MV-4-11 (cell line): ENCODE measurements around the gene KCNH2.

Experiments
- DNase-seq: peaks from one replicate; lab custom pipeline; 2025; lab: John Stamatoyannopoulos, UW

KCNH2 gene

DNA sequence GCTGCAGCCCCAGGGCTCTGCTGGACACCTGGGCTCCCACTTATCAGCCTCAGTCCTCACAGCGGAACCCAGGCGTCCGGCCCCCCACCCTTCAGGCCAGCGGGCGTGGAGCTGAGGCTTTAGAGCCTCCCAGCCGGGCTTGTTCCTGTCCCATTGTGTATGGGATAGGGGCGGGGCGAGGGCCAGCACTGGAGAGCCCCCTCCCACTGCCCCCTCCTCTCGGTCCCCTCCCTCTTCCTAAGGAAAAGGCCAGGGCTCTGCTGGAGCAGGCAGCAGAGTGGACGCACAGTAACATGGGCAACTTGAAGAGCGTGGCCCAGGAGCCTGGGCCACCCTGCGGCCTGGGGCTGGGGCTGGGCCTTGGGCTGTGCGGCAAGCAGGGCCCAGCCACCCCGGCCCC is 15.4 kb upstream of the KCNH2 start:
- DNase-seq = no peak

DNA sequence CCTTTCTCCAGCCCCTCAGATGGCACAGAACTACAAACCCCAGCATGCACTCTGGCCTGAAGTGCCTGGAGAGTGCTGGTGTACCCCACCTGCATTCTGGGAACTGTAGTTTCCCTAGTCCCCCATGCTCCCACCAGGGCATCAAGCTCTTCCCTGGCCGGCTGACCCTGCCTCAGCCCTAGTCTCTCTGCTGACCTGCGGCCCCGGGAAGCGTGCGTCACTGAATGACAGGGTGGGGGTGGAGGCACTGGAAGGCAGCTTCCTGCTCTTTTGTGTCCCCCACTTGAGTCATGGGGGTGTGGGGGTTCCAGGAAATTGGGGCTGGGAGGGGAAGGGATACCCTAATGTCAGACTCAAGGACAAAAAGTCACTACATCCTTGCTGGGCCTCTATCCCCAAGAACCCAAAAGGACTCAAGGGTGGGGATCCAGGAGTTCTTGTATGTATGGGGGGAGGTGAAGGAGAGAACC is 14.7 kb upstream of the KCNH2 start:
- DNase-seq = no peak

GRCh38 chr7:150992051-150992640 is 14.0 kb upstream of the KCNH2 start:
- no peak for DNase-seq

GRCh38 chr7:150990416-150991186 is 12.5 kb upstream of the KCNH2 start, which contains the start of gene NOS3:
Gene NOS3, plus strand, starts transcription at chr7:150991017. Its CDS starts 2,787 bp downstream, at chr7:150993804.
- no peak for DNase-seq

- no peak for DNase-seq
Observed at GRCh38 chr7:150989456-150989855, 11.3 kb upstream of the KCNH2 start.

GRCh38 chr7:150988230-150989226 is 10.4 kb upstream of the KCNH2 start:
- DNase-seq = peak; percentile 12

DNA sequence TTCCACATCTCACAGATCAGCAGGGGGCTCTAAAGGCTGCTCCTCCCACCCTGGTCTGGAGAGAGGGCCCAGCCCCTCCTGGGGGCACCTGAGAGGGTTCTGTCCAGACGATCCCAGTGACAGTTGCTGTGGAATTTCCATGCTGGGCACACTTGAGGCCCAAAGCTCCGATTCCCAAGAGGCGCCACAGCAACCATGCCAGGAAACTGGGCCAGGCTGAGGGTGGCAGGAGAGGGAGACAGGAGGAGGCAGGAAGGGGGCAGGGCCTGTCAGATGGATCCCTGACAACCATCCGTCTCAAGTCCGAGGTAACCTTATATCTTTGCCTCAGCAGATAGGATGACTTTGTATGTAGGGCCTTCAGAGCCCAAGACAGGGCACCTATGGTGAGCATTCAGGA is 8.4 kb upstream of the KCNH2 start:
- no peak for DNase-seq

DNA sequence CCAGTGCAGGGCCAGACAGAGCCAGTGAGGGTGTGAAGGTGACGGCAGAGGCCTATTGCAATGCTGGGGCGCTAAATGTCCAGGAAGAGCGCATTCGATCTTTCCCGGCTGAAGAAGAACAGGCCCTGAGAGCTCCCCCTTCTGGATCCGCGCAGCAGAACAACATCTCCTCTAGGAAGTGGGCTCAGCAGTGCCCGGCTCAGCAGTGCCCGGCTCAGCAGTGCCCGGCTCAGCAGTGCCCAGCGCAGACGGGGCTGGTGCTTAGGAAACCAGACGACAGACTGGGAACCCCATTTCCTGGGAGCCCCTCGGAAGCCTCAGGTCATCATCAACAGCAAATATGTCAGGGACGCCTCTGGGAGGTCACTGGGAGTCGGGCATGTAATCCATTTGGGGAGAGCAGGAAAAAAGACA is 8.0 kb upstream of the KCNH2 start:
- peak; percentile 62 for DNase-seq

DNA sequence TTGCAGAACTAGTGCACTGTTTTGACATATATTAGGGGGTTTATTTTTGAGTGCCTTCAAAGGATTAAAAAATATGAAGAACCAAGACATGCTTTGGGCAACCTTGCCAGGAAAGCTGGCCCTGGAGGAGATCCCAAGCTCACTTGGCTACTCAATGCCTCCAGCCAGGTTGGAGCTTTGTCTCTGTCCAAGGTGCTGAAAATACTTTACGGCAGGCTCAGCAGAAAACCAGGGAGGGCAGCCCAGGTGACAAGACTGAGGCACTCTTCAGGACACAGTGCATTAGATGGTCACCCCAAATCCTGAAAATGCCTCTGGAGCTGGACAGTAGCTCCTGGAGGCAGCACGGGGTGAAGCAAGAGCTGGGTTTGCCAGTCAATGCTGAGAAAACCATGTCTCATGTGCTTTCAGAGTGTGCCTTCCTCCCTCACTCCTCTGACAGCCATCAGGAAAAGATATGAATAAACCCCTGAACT is 5.8 kb upstream of the KCNH2 start:
- DNase-seq = no peak

- no peak for DNase-seq
Observed at GRCh38 chr7:150982351-150982750, 4.2 kb upstream of the KCNH2 start.

GRCh38 chr7:150981644-150982043 is 3.5 kb upstream of the KCNH2 start:
- DNase-seq = no peak

DNA sequence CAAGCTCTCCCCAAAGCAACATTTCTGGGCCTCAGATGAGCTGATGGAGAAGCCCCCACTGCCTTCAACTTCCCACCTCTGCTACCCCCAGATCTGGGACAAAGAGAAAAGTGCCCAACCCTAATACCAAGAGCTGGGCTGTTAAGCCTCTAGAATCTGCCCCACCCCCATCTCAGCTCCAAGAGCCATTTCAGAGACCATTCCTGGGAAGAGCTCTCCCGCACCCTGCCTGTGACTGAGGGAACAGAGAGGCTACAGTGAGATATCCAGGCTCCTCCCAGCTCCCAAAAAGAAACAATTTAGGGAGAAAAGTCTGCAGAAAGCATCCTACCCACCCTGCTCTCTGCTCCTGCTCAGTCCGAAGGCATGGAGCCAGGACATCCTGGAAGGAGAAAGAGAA is 2.5 kb upstream of the KCNH2 start:
- no peak for DNase-seq

DNA sequence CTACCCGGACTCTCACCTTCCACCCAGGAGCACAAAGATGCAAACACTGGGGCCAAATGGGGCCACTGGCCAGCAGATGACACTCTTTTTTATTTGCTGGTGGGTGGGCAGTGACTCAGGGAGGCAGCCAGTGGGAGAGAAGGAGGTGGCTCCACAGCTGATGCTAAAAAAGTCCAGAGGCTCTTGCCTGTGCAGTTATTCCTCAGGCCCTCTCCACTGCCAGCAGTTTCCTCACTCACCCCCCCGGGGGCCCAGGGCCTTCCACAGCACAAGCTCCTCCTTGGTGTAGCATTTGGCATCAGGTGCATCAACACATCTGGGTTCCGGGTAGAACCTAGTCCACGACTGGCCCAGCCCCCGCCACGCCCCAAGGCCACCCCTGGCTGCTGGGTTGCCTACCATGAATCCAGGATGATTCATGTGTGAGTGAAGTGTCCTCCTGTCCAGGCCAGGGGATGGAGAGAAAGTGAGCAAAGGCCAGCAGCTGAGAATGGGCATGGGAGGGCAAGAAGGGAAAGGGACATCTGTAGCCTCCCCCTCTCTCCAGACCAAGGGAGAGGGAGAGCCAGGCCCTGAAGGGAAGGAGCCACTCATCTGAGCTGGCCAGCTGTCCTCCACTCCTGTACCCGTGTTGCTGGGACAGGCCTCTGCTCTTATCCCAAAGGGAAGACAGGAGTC is 1.7 kb upstream of the KCNH2 start:
- no peak for DNase-seq

DNA sequence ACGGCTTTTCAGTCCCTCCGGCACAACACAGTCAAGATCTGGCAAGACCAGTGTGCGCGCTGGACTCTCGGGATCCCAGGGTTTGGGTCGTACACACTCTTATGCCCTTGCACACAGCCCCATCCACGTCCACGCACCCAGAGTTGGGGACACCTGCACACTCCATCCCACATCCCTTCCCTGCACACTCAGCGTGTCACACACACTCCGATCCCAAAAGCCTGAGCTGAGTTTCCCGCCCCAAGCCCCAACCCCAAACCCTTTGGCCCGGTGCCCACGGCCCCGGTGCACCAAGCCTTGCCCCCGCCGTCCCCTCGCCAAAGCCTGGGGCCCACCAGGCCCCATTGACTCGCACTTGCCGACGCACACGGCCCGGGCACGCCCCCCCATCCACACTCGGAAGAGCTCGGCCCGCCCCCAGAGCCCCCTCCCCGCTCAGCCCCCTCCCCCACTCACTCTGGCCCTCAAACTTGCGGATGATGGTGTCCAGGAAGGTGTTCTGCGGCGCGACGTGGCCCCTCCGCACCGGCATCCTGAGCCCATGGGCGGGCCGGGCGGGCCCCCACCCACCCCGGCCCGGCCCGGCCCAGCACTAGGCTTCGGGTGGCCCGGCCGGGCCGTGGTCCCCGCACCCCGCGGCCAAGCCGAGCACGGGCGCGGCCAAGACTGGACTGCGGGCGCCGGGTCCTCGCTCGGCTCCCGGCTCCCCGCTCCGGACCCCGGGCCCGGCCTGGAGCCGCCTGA is 567 bp downstream of the KCNH2 start:
- no peak for DNase-seq

DNA sequence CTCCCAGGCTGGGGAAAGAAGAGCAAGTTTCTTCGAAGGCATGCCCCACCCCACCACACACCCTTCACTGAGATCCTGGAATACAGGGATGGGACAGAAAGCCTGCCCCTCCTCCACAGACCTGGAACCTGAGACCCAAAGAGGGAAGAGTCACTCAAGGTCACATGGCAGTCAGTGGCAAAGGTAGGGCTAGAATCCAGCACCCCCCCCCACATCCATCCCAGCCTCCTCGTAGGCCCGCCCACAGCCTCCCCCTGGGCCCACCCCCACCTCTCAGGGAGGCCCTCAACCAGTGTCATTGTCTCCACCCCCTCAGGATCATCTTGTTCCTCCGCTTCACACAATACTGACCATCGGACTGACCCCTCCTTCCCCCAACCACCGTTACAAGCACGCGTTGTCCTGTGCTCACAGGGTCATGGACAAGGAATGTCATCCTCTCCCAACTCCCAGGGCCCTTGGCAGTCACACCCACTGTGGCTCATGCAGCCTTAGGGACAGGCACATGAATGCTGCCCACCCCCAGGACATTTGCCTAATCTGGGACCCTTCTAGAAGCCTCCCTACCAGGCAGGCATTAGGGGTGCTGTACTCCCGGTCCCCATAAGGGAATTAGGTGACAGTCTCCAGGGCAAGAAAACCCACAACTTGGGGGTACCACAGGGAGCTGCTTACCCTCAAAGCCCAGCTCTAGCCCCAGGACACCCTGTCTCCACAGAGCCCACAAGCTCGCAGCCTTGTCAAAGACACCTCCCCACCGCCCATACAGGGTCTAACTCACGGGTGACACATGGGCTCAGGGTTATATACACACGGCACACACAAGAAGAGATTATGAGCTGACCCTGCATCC is 1.4 kb downstream of the KCNH2 start:
- DNase-seq = no peak

- DNase-seq = no peak
Observed at GRCh38 chr7:150975536-150976319, 2.4 kb downstream of the KCNH2 start.

DNA sequence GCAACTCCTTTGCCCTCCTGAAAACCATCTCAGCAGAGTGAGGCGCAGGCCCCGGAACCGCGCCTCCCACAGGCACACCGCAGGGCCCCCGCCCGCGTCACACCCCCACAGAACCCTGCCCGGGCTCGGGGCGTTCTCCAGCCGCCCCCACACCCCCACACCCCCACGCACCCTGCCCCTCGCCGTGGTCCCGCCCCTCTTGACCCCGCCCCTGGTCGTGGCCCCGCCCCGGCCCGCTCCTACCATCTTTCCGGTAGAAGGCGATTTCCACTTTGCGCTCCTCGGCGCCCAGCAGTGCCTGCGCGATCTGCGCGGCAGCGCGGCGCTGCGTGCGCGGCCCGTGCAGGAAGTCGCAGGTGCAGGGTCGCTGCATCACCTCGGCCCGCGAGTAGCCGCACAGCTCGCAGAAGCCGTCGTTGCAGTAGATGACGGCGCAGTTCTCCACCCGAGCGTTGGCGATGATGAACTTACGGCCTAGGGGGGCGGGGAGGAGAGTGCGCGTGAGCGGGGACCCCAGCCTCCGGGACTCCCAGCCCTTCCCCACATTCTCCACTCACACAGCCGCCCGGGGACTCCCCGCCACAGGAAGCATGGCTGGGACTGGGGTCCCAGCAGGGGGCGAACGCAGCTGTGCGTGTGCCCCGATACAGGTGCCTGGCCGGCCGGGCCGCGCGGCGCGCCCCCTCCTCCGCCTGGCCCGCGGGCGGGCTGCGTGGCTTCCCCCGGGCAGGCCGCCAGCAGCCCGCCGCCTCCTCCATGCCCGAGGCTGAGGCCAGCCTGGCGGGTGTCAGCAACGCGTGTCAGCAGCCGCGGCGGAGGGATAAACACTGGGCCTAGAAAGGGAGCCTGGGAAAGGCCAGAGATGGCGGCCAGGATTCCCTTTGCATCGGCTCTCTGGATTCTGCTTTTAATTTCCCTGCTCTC is 3.4 kb downstream of the KCNH2 start:
- DNase-seq = peak; percentile 30
